Measurements from ENCODE around the gene FBXO42. TPM values are rescaled to one million over a fixed set of nuclear protein-coding genes. Genes with fewer than 3 reads are reported as not detected.

FBXO42 gene
- total RNA-seq, 4 donors from 2014 or later = 21.0 to 30.3 (median 23.0) TPM

DNA sequence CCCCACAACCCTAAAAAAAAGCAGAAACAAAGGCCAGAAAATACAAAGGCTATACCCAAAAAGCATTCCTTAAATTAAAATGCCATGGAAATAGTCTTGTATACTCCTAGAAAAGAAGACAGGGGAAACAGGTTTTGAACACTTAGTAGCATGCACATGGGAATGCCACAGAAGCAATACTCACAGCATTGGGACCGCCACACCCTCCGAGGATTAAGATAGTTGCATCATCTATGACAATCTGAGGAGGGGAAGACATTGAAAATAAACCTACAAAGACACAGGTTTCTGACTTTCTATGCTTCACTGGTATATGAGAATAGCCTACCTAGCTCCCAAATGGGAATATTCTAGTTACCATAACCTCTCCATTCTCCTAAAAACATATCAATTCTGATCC is 99.4 kb downstream of the FBXO42 start:
- intact Hi-C loops (cut with DNase I; ENCODE audit: low total_unique reads) = no loop called here
- Histone ChIP-seq H3K4me3 (no peak overlapping the region), H3K27me3 (no peaks in the 10 kb centered on the region), H3K36me3 (no peaks in the 10 kb centered on the region), H3K9me3 (no peaks in the 10 kb centered on the region), H3K4me1 (peaks cover 9 to 14% of the 10 kb centered on the region in 2 donors), H3K27ac (peak overlapping the region; percentile 90 to 95)
- no peak for TF ChIP-seq POLR2A (IDR thresholded peaks at IDR 0.05)
- TF ChIP-seq, protein P1, sequence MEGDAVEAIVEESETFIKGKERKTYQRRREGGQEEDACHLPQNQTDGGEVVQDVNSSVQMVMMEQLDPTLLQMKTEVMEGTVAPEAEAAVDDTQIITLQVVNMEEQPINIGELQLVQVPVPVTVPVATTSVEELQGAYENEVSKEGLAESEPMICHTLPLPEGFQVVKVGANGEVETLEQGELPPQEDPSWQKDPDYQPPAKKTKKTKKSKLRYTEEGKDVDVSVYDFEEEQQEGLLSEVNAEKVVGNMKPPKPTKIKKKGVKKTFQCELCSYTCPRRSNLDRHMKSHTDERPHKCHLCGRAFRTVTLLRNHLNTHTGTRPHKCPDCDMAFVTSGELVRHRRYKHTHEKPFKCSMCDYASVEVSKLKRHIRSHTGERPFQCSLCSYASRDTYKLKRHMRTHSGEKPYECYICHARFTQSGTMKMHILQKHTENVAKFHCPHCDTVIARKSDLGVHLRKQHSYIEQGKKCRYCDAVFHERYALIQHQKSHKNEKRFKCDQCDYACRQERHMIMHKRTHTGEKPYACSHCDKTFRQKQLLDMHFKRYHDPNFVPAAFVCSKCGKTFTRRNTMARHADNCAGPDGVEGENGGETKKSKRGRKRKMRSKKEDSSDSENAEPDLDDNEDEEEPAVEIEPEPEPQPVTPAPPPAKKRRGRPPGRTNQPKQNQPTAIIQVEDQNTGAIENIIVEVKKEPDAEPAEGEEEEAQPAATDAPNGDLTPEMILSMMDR (IDR thresholded peaks at IDR 0.05) = no peak
- no peak for DNase-seq

DNA sequence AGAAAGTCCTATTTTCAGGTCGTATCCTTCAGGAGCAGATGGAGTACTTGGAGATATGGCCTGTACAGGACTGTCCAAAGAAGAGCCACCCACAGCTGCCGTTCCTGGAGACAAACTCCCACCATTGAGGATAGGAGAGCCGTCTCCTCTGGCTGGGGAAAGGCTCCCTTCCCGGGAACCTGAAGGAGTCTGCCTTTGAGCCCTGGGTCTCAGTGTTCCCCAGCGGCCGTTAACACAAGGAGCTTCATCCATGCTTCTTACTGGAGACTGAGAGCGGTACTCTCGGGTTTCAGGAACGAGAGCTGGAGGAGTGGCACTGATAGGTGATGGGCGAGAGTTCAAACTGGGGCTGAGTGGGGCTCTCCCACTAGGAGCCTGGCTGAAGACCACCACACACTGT is 100.9 kb downstream of the FBXO42 start:
- H3K36me3 ChIP-seq = no peaks in the 10 kb centered on the region
- no peak for DNase-seq

DNA sequence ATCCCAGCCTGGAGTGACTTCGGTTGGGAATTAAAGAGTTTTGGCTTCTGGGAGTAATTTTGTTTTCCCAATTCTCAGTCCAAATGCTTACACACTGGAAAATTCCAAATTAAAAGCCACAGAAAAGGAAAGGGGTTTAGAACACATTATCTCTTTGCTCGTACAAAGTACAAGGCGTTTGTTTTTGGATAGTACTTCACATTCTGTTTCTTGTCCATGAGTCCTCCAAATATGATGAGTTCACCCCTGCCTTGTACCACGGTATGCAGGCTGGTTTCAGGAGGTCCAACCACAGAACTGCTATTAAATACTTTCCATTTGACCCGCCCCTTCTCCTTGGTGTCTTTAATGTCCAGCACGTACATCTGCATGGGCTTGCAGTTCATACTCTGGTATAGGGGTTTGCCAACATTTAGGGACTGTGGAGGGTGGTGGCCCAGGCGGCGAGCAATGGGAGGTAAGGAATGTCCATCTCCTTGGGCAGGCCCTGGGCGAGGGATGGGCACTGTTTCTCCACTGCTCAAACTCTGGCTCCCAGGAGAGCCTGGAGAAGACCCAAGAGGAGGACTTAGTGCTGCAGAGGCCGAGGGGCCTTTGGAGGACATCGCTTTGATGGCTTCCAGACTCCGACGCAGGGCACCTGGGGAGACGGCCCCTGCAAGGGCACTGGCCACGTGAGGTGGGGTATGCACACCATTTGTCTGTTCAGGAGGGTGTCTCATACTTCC is 101.6 kb downstream of the FBXO42 start:
- peak overlapping the region; percentile 90 to 95 for H3K27ac ChIP-seq
- peak in 1 of 2 donors; percentile 45 for DNase-seq
- H3K4me1 ChIP-seq = peaks cover 25% of the 10 kb centered on the region in 2 donors
- TF ChIP-seq POLR2A (IDR thresholded peaks at IDR 0.05) = no peak
- TF ChIP-seq, protein P1 (IDR thresholded peaks at IDR 0.05) = no peak
- no peaks in the 10 kb centered on the region for H3K9me3 ChIP-seq
- intact Hi-C loops (cut with DNase I; ENCODE audit: low total_unique reads) = no loop called here
- H3K27me3 ChIP-seq = no peaks in the 10 kb centered on the region
- no peaks in the 10 kb centered on the region for H3K36me3 ChIP-seq
- H3K4me3 ChIP-seq = no peak overlapping the region

More for the DNA sequence above, 100.9 kb downstream of the FBXO42 start:
- TF ChIP-seq, protein P1 (IDR thresholded peaks at IDR 0.05) = no peak
- TF ChIP-seq POLR2A (IDR thresholded peaks at IDR 0.05) = no peak
- Histone ChIP-seq H3K4me1 (peaks cover 23 to 25% of the 10 kb centered on the region in 2 donors), H3K27me3 (no peaks in the 10 kb centered on the region), H3K27ac (peak overlapping the region; percentile 90 to 95), H3K9me3 (no peaks in the 10 kb centered on the region), H3K4me3 (no peak overlapping the region)
- intact Hi-C loops (cut with DNase I; ENCODE audit: low total_unique reads) = no loop called here

DNA sequence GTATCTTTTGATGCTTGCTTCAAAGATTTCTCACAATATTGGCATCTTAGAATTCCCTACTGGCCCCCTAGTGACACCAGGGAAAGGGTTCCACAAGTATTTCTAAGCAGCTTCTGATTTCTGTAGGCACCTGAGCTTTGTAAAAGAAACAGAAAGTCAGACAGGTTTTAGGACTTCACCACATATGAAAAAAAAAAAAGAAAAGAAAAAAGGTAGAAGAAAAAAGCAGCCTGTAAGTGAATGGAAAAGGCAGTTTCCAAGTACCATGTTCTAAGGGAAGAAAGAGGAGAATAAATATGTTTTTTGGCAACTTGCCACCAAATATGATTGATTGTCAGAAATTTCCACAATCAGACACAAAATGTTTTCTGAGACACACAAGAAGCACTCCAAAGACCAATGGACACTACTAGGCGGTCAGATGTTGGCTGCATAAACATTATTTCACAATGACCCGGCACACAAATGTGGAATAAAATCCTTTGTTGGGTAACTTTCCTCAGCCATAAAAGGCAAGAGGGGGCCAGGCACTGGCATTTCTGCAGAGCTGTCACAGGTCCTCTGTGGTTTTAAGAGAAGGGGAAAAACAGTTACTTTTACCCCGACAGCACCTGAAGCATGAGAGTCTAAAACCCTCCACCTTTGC is 102.6 kb downstream of the FBXO42 start:
- Histone ChIP-seq H3K27me3 (no peaks in the 10 kb centered on the region), H3K36me3 (no peaks in the 10 kb centered on the region), H3K27ac (peak overlapping the region; percentile 90 to 95), H3K9me3 (no peaks in the 10 kb centered on the region), H3K4me1 (peaks cover 25% of the 10 kb centered on the region in 2 donors), H3K4me3 (no peak overlapping the region)
- intact Hi-C loops (cut with DNase I; ENCODE audit: low total_unique reads) = loop anchor here (10.0 kb wide), 2 partner anchors 105 to 175 kb away; partner anchors contain the start of genes FAM131C and FBXO42
- peak; percentile 71 to 87 for DNase-seq
- TF ChIP-seq, protein P1 (IDR thresholded peaks at IDR 0.05) = no peak
- peak; percentile 9 to 22 for TF ChIP-seq POLR2A (IDR thresholded peaks at IDR 0.05)
